ENCODE data around the gene PLEKHH1.

DNA sequence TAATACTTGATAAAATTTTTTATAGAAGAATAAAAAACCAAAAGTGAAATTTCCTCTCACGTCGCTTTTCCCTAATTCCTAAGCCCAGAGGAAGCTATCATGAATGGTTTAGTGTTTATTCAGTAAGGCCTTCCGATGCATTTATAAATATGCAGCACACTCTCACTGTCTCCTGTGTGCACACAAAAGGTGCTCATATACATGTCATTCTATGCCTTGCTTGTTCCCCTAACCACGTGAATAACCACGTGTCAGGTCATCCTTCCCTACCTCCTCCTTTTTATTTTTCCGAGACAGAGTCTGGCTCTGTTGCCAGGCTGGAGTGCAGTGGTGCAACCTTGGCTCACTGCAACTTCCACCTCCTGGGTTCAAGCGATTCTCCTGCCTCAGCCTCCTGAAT, 37.4 kb downstream of the PLEKHH1 start:
- TF ChIP-seq POLR2AphosphoS5 (IDR thresholded peaks at IDR 0.05) (no peak), POLR2A (IDR thresholded peaks at IDR 0.05) (no peak), EP300 (IDR thresholded peaks at IDR 0.05) (no peak)
- TF ChIP-seq, protein P1, sequence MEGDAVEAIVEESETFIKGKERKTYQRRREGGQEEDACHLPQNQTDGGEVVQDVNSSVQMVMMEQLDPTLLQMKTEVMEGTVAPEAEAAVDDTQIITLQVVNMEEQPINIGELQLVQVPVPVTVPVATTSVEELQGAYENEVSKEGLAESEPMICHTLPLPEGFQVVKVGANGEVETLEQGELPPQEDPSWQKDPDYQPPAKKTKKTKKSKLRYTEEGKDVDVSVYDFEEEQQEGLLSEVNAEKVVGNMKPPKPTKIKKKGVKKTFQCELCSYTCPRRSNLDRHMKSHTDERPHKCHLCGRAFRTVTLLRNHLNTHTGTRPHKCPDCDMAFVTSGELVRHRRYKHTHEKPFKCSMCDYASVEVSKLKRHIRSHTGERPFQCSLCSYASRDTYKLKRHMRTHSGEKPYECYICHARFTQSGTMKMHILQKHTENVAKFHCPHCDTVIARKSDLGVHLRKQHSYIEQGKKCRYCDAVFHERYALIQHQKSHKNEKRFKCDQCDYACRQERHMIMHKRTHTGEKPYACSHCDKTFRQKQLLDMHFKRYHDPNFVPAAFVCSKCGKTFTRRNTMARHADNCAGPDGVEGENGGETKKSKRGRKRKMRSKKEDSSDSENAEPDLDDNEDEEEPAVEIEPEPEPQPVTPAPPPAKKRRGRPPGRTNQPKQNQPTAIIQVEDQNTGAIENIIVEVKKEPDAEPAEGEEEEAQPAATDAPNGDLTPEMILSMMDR (IDR thresholded peaks at IDR 0.05): no peak
